ENCODE data around the gene HS3ST2. TPM values are rescaled to one million over a fixed set of nuclear protein-coding genes. Genes with fewer than 3 reads are reported as not detected.

HS3ST2 gene
- total and polyA plus RNA-seq, 2 experiments from 2014 or later, result 1.4 to 3.2 TPM

GRCh38 chr16:22765479-22765878 is 48.5 kb upstream of the HS3ST2 start:
- Histone ChIP-seq H4K20me1 (replicated peaks; ENCODE audit: insufficient read depth) (no peaks in the 10 kb centered on the region), H3K4me2 (no peak overlapping the region), H3K36me3 (ENCODE audit: insufficient read depth) (no peaks in the 10 kb centered on the region), H3K4me1 (ENCODE audit: insufficient read depth) (peaks cover 13% of the 10 kb centered on the region), H3K4me3 (no peak overlapping the region), H3K27ac (ENCODE audit: low read depth) (no peak overlapping the region), H3K9me2 (ENCODE audit: insufficient read depth) (peaks cover 16% of the 10 kb centered on the region; the same call in 1 of the 2 replicates), H3K79me2 (replicated peaks; ENCODE audit: insufficient read depth) (no peaks in the 10 kb centered on the region), H3F3A (replicated peaks; ENCODE audit: low read depth) (no peaks in the 10 kb centered on the region), H2AFZ (peak overlapping the region; percentile 92; the same call in 1 of the 2 replicates), H3K27me3 (ENCODE audit: insufficient read depth) (no peaks in the 10 kb centered on the region)
- Mint-ChIP-seq H3K27ac (no peak overlapping the region), H3K36me3 (ENCODE audit: low read depth) (no peaks in the 10 kb centered on the region), H3K27me3 (ENCODE audit: insufficient read depth, low read depth, poor library complexity) (no peaks in the 10 kb centered on the region), H3K4me1 (peaks cover 21% of the 10 kb centered on the region), H3K4me3 (no peak overlapping the region), H3K9me3 (no peaks in the 10 kb centered on the region)
- DNase-seq (ENCODE audit: low spot score) (no peak), ATAC-seq (peak; percentile 51)
- TF ChIP-seq CTCF (conservative IDR thresholded peaks at IDR 0.05; ENCODE audit: low read depth in 2 of 2) (no peak), REST (IDR thresholded peaks at IDR 0.05; ENCODE audit: unreplicated experiment) (no peak), ETS1 (IDR thresholded peaks at IDR 0.05) (no peak), CREB1 (CRISPR knock-in tag; IDR thresholded peaks at IDR 0.05; ENCODE audit: low read depth) (no peak), STAT1 (IDR thresholded peaks at IDR 0.05; ENCODE audit: unreplicated experiment) (no peak), POLR2AphosphoS5 (IDR thresholded peaks at IDR 0.05; ENCODE audit: low read depth) (no peak)

GRCh38 chr16:22770866-22771265 is 43.1 kb upstream of the HS3ST2 start:
- TF ChIP-seq EZH2 (IDR thresholded peaks at IDR 0.05; ENCODE audit: low read depth, unreplicated experiment) (no peak), REST (IDR thresholded peaks at IDR 0.05; ENCODE audit: unreplicated experiment) (no peak)
- no peaks in the 10 kb centered on the region for H3K36me3 Mint-ChIP-seq (ENCODE audit: low read depth)

More at GRCh38 chr16:22770866-22771265, 43.1 kb upstream of the HS3ST2 start:
- H3K27me3 Mint-ChIP-seq (ENCODE audit: insufficient read depth, low read depth, poor library complexity), result no peaks in the 10 kb centered on the region
- Histone ChIP-seq H2AFZ (no peak overlapping the region), H3K79me2 (replicated peaks; ENCODE audit: insufficient read depth) (no peaks in the 10 kb centered on the region), H3K4me1 (ENCODE audit: insufficient read depth) (0 out of 2 replicates have a peak, but pooled peaks cover under 1% of the 10 kb centered on the region), H4K20me1 (replicated peaks; ENCODE audit: insufficient read depth) (no peaks in the 10 kb centered on the region), H3K27ac (ENCODE audit: low read depth) (no peak overlapping the region), H3K27me3 (ENCODE audit: insufficient read depth) (no peaks in the 10 kb centered on the region), H3K9me2 (ENCODE audit: insufficient read depth) (0 out of 2 replicates have a peak, but pooled peaks cover 10% of the 10 kb centered on the region), H3K36me3 (ENCODE audit: insufficient read depth) (no peaks in the 10 kb centered on the region), H3F3A (replicated peaks; ENCODE audit: low read depth) (no peaks in the 10 kb centered on the region), H3K4me2 (no peak overlapping the region), H3K4me3 (no peak overlapping the region)
- H3K9me3 Mint-ChIP-seq, result no peaks in the 10 kb centered on the region; the same call in 2 of the 3 replicates
- peaks cover 10% of the 10 kb centered on the region; the same call in 2 of the 3 replicates for H3K4me1 Mint-ChIP-seq
- no peak for DNase-seq (ENCODE audit: low spot score)
- no peak overlapping the region for H3K27ac Mint-ChIP-seq
- no peak overlapping the region for H3K4me3 Mint-ChIP-seq
- no peak for ATAC-seq

All from GM23338 (cell line).